H1 (cell line): ENCODE measurements around the gene SMIM13. TPM values are rescaled to one million over a fixed set of nuclear protein-coding genes. Genes with fewer than 3 reads are reported as not detected.

Source experiments
- CTCF ChIA-PET: fragments of 300-600 bp; sonication (Branson Sonifier 250); formaldehyde crosslinking; loops from one replicate; lab custom pipeline; 2021; ENCODE audit not compliant: partially characterized antibody; lab: Charles Lee
- POLR2A ChIA-PET: fragments of 300-600 bp; sonication (Branson Sonifier 250); formaldehyde crosslinking; loops from one replicate; lab custom pipeline; 2021; ENCODE audit warnings: inconsistent platforms; ENCODE audit not compliant: partially characterized antibody; lab: Charles Lee
- DNase-seq, 2 experiments: peaks; one replicate each; pipeline versions ENCODE4 v3.0.0 to v3.0.0-alpha.2; 2010 to 2022; ENCODE audit warnings: low spot score in 2 of 2, low read depth in 1 of 2, mixed read lengths in 1 of 2
- FAIRE-seq: peaks from 2 replicates; lab custom pipeline; 2011; peaks lifted over from hg19 to GRCh38; lab: Jason Lieb, UNC
- H2AFZ ChIP-seq: 2 replicates; pipeline ENCODE4 v1.8.1; 2012; ENCODE audit warnings: low read length, inconsistent platforms
- H2AK5ac ChIP-seq: 2 replicates; pipeline ENCODE4 v1.6.1; 2013; ENCODE audit warnings: low read depth, low read length
- H2BK120ac ChIP-seq: replicated peaks from 2 replicates; pipeline ENCODE3; 2013; ENCODE audit warnings: low read depth, low read length, inconsistent platforms
- H2BK12ac ChIP-seq: 2 replicates; pipeline ENCODE4 v1.6.1; 2013; ENCODE audit warnings: low read depth, low read length
- H2BK15ac ChIP-seq: 2 replicates; pipeline ENCODE4 v1.6.1; 2013; ENCODE audit warnings: low read length
- H2BK20ac ChIP-seq: 2 replicates; pipeline ENCODE4 v1.6.1; 2013; ENCODE audit warnings: low read length
- H2BK5ac ChIP-seq: 2 replicates; pipeline ENCODE4 v1.6.1; 2013; ENCODE audit warnings: low read depth, low read length
- H3K14ac ChIP-seq: 2 replicates; pipeline ENCODE4 v1.6.1; 2013; ENCODE audit warnings: inconsistent platforms; ENCODE audit not compliant: insufficient read length
- H3K18ac ChIP-seq: 2 replicates; pipeline ENCODE4 v1.6.1; 2013; ENCODE audit warnings: low read length; ENCODE audit errors: extremely low read depth
- H3K23ac ChIP-seq: 2 replicates; pipeline ENCODE4 v1.6.1; 2013; ENCODE audit warnings: inconsistent platforms; ENCODE audit not compliant: insufficient read length
- H3K23me2 ChIP-seq: 2 replicates; pipeline ENCODE4 v1.6.1; 2013; ENCODE audit warnings: low read depth, low read length
- H3K27ac ChIP-seq: 2 replicates; pipeline ENCODE4 v1.6.1; 2011; ENCODE audit warnings: low read depth, low read length, inconsistent platforms
- H3K27me3 ChIP-seq, 4 experiments: replicated peaks in 1 of 4; 1 replicate in 1 of 4; 2 replicates in 3 of 4; pipeline versions ENCODE4 v1.6.1 to v1.8.1; 2011 to 2013; ENCODE audit warnings: low read length in 3 of 4, mild to moderate bottlenecking in 3 of 4, inconsistent platforms in 2 of 4, mixed read lengths in 2 of 4, moderate library complexity in 1 of 4; ENCODE audit not compliant: control insufficient read depth in 3 of 4, insufficient read depth in 3 of 4; ENCODE audit errors: extremely low read depth in 1 of 4
- H3K36me3 ChIP-seq, 4 experiments: 2 replicates each; pipeline versions ENCODE4 v1.6.1 to v1.8.1; 2011 to 2013; ENCODE audit warnings: mild to moderate bottlenecking in 4 of 4, low read length in 3 of 4, moderate library complexity in 2 of 4, control low read depth in 1 of 4, inconsistent platforms in 1 of 4; ENCODE audit not compliant: insufficient read depth in 4 of 4, control insufficient read depth in 2 of 4
- H3K4ac ChIP-seq: replicated peaks from 2 replicates; pipeline ENCODE3; 2013; ENCODE audit warnings: low read length, low read depth, mixed read lengths, inconsistent platforms; ENCODE audit not compliant: insufficient read length
- H3K4me1 ChIP-seq, 4 experiments: replicated peaks in 1 of 4; 1 replicate in 1 of 4; 2 replicates in 3 of 4; pipeline versions ENCODE4 v1.6.1 to v1.8.1; 2011 to 2013; ENCODE audit warnings: low read length in 3 of 4, inconsistent platforms in 2 of 4, mixed read lengths in 1 of 4; ENCODE audit not compliant: insufficient read depth in 4 of 4, control insufficient read depth in 3 of 4
- H3K4me2 ChIP-seq, 2 experiments: 2 replicates each; pipeline versions ENCODE4 v1.6.1 to v1.8.1; 2011 to 2013; ENCODE audit warnings: low read depth in 2 of 2, low read length in 2 of 2, control low read depth in 1 of 2, inconsistent platforms in 1 of 2, mild to moderate bottlenecking in 1 of 2; ENCODE audit not compliant: insufficient read depth in 1 of 2
- H3K4me3 ChIP-seq, 4 experiments: fragments of 200-600, 300-600 bp in 1 of 4; sonication (generic), shearing (Covaris generic), sonication (Bioruptor Twin) in 1 of 4; 2 replicates each; pipeline versions ENCODE4 v1.5.1 to v1.8.1; 2011 to 2016; ENCODE audit warnings: low read length in 4 of 4, low read depth in 3 of 4, control low read depth in 2 of 4, inconsistent platforms in 2 of 4, mild to moderate bottlenecking in 2 of 4, mixed read lengths in 1 of 4, moderate library complexity in 1 of 4; ENCODE audit not compliant: insufficient read depth in 2 of 4; ENCODE audit errors: extremely low read depth in 1 of 4
- H3K56ac ChIP-seq: replicated peaks from 2 replicates; pipeline ENCODE3; 2013; ENCODE audit warnings: low read depth, mild to moderate bottlenecking, mixed read lengths, low read length, inconsistent platforms; ENCODE audit not compliant: insufficient read length
- H3K79me1 ChIP-seq: 2 replicates; pipeline ENCODE4 v1.6.1; 2013; ENCODE audit warnings: low read depth, low read length, control low read depth
- H3K79me2 ChIP-seq, 2 experiments: 2 replicates each; pipeline versions ENCODE4 v1.6.1 to v1.8.1; 2012 to 2013; ENCODE audit warnings: low read length in 2 of 2, mild to moderate bottlenecking in 2 of 2, inconsistent platforms in 1 of 2; ENCODE audit not compliant: insufficient read depth in 2 of 2, control insufficient read depth in 1 of 2
- H3K9ac ChIP-seq, 4 experiments: replicated peaks in 1 of 4; 1 replicate in 1 of 4; 2 replicates in 3 of 4; pipeline versions ENCODE4 v1.6.1 to v1.8.1; 2011 to 2013; ENCODE audit warnings: low read depth in 3 of 4, low read length in 3 of 4, control low read depth in 2 of 4, mild to moderate bottlenecking in 2 of 4, moderate library complexity in 2 of 4, inconsistent platforms in 1 of 4; ENCODE audit errors: extremely low read depth in 1 of 4
- H3K9me3 ChIP-seq, 2 experiments: 2 replicates each; pipeline versions ENCODE4 v1.6.1 to v1.8.1; 2012 to 2013; ENCODE audit warnings: mild to moderate bottlenecking in 2 of 2, moderate library complexity in 2 of 2, control low read depth in 1 of 2, inconsistent platforms in 1 of 2, low read depth in 1 of 2, low read length in 1 of 2, mixed read lengths in 1 of 2; ENCODE audit not compliant: insufficient read depth in 2 of 2
- H4K20me1 ChIP-seq, 2 experiments: replicated peaks in 1 of 2; 2 replicates each; pipeline versions ENCODE3 to v1.8.1; 2011 to 2013; ENCODE audit warnings: inconsistent platforms in 2 of 2, low read length in 2 of 2, mild to moderate bottlenecking in 1 of 2; ENCODE audit not compliant: insufficient read depth in 2 of 2, control insufficient read depth in 1 of 2
- H4K5ac ChIP-seq: 2 replicates; pipeline ENCODE4 v1.6.1; 2013; ENCODE audit warnings: low read length, low read depth, mixed read lengths, inconsistent platforms; ENCODE audit not compliant: insufficient read length
- H4K8ac ChIP-seq: 2 replicates; pipeline ENCODE4 v1.8.0; 2013; ENCODE audit warnings: mild to moderate bottlenecking, moderate library complexity, low read length, inconsistent platforms; ENCODE audit not compliant: insufficient read depth; ENCODE audit errors: extremely low read depth
- H4K91ac ChIP-seq: replicated peaks from 2 replicates; pipeline ENCODE3; 2013; ENCODE audit warnings: low read length, mixed read lengths, inconsistent platforms; ENCODE audit not compliant: insufficient read length
- CREB1 ChIP-seq: IDR thresholded peaks from 2 replicates; pipeline ENCODE4 v1.6.1; 2012; ENCODE audit warnings: inconsistent platforms
- SIRT6 ChIP-seq: IDR thresholded peaks from one replicate; pipeline ENCODE4 v1.7.1; 2012; ENCODE audit warnings: low read length, inconsistent platforms
- WGBS, 2 experiments: shearing (Covaris generic) in 1 of 2; methylation state at CpG; one replicate each; pipeline versions ENCODE4 v1.1.6 to v1.1.7; 2013 to 2015; ENCODE audit warnings: low lambda C conversion rate in 2 of 2, mixed read lengths in 2 of 2, inconsistent platforms in 1 of 2, low coverage in 1 of 2, missing lambda C conversion rate in 1 of 2; ENCODE audit not compliant: insufficient replicate concordance in 2 of 2, insufficient coverage in 1 of 2, insufficient read length in 1 of 2; ENCODE audit errors: extremely low coverage in 1 of 2, missing lambda C conversion rate in 1 of 2; 5-methylcytosine and 5-hydroxymethylcytosine counted together
- polyA plus RNA-seq, 7 experiments: library from polyadenylated mRNA; depleted of rRNA in 3 of 7; stranded (reverse) in 5 of 7; unstranded in 2 of 7; fragments of >200 nt in 5 of 7; fragments of 200-250 nt in 2 of 7; gene quantifications; 1 replicate in 5 of 7; 2 replicates in 1 of 7; 4 replicates in 1 of 7; pipeline versions ENCODE4 v1.2.1 to v1.2.3, GENCODE V29; 2011 to 2013; ENCODE audit warnings: missing spikeins in 2 of 7, mixed read lengths in 2 of 7
- total RNA-seq: library from RNA; stranded (reverse); fragmentation: NEBNext Ultra II Directional; extraction: Animal tissue kit (Norgen Biotek cat#: 25700); gene quantifications from 2 replicates; pipeline ENCODE4 v1.2.1, GENCODE V29; 2021

The SMIM13 gene
- total and polyA plus RNA-seq, 2 of the 8 experiments (the other 6 are each of a cell fraction or from before 2014, with no cell fraction given), result 1.7 to 10.6 TPM

GRCh38 chr6:11092668-11093375 lies 812 bp upstream of the SMIM13 start:
- H3K4me2 ChIP-seq, result peak overlapping the region; percentile 82 to 93
- no peaks in the 10 kb centered on the region for H3K27me3 ChIP-seq
- H3K79me2 ChIP-seq, result peaks cover 0 to 35% of the 10 kb centered on the region in 2 experiments; a peak in 2 of 4 replicates
- no peak overlapping the region for H2BK20ac ChIP-seq
- WGBS, 2 experiments, result 9% methylated on average over 10 of the region's 10 CpGs; no CpG with 5 or more reads in 1 of the 2 experiments
- H3K18ac ChIP-seq, result peak overlapping the region; percentile 94; the same call in 1 of the 2 replicates
- no peak for FAIRE-seq
- H2BK12ac ChIP-seq, result no peak overlapping the region
- peak overlapping the region; percentile 49; the same call in 1 of the 2 replicates for H2BK15ac ChIP-seq
- no peak overlapping the region for H2AK5ac ChIP-seq
- peaks cover 0 to 4% of the 10 kb centered on the region in 2 experiments for H4K20me1 ChIP-seq
- peak overlapping the region; percentile 96 for H2AFZ ChIP-seq
- peaks cover 3% of the 10 kb centered on the region for H3K79me1 ChIP-seq
- H3K4ac ChIP-seq, result no peak overlapping the region
- peaks cover 0 to 5% (median 2%) of the 10 kb centered on the region in 4 experiments; a peak in 5 of 7 replicates for H3K4me1 ChIP-seq
- H3K23me2 ChIP-seq, result peaks cover 6% of the 10 kb centered on the region; the same call in 1 of the 2 replicates
- no peaks in the 10 kb centered on the region for H3K9me3 ChIP-seq
- no peak overlapping the region for H4K8ac ChIP-seq
- 0 out of 2 replicates have a peak overlapping the region, but pooled peaks have one; percentile 33 for H3K27ac ChIP-seq
- no peak overlapping the region for H3K14ac ChIP-seq
- DNase-seq, result no peak
- H3K56ac ChIP-seq, result no peak overlapping the region
- no peaks in the 10 kb centered on the region for H3K36me3 ChIP-seq
- no peak overlapping the region for H4K91ac ChIP-seq
- H3K4me3 ChIP-seq, result peak overlapping the region; percentile 63 to 99 (median 77)
- peak overlapping the region in 1 of 4 experiments; percentile 79; a peak in 3 of 7 replicates for H3K9ac ChIP-seq
- POLR2A ChIA-PET, result interaction anchor here (0.6 kb wide), 1 partner anchor 24 kb away, joined by 3 read pairs; no protein-coding TSS in a partner anchor
- H4K5ac ChIP-seq, result no peak overlapping the region
- no peak overlapping the region for H2BK120ac ChIP-seq
- CTCF ChIA-PET, result interaction anchor here (0.7 to 1.5 kb wide), 6 partner anchors 11 to 370 kb away, joined by 3 to 5 read pairs (median 3); partner anchors contain the start of gene ERVFRD-1
- H3K23ac ChIP-seq, result no peak overlapping the region
- peak overlapping the region; percentile 85; the same call in 1 of the 2 replicates for H2BK5ac ChIP-seq
- TF ChIP-seq CREB1 (no peak), SIRT6 (no peak)
